Muscle of leg (tissue), 11 donors: Measurements from ENCODE around the gene C2. TPM values are rescaled to one million over a fixed set of nuclear protein-coding genes. Genes with fewer than 3 reads are reported as not detected.

ENCODE experiments used
- DNase-seq: peaks from one replicate; pipeline ENCODE4 v3.0.0; 2013
- H3K27ac ChIP-seq: one replicate; pipeline ENCODE4 v1.5.1; 2013; ENCODE audit warnings: mild to moderate bottlenecking, low read length, control low read depth
- H3K27me3 ChIP-seq: one replicate; pipeline ENCODE4 v1.6.1; 2013; ENCODE audit warnings: low read length; ENCODE audit not compliant: control insufficient read depth, insufficient read depth
- H3K36me3 ChIP-seq: one replicate; pipeline ENCODE4 v1.6.1; 2013; ENCODE audit warnings: low read length; ENCODE audit not compliant: control insufficient read depth, insufficient read depth
- H3K4me1 ChIP-seq: one replicate; pipeline ENCODE4 v1.6.1; 2013; ENCODE audit warnings: low read length; ENCODE audit not compliant: control insufficient read depth, insufficient read depth
- H3K4me3 ChIP-seq: one replicate; pipeline ENCODE4 v1.5.1; 2013; ENCODE audit warnings: low read length, control low read depth
- H3K9me3 ChIP-seq: replicated peaks from 2 replicates; pipeline ENCODE4 v1.6.1; 2013; ENCODE audit warnings: low read depth, low read length; ENCODE audit not compliant: control insufficient read depth
- WGBS: methylation state at CpG from one replicate; pipeline ENCODE4 v1.1.5; 2013; ENCODE audit warnings: missing lambda C conversion rate; ENCODE audit not compliant: insufficient coverage; 5-methylcytosine and 5-hydroxymethylcytosine counted together
- polyA plus RNA-seq, 8 donors: library from polyadenylated mRNA; unstranded; fragments of 120-200 nt; gene quantifications; one replicate each; pipeline versions ENCODE4 v1.2.1 to v1.2.3, GENCODE V29; 2013; ENCODE audit warnings: inconsistent platforms in 1 of 8, low replicate concordance in 1 of 8; ENCODE audit not compliant: insufficient read length in 8 of 8, insufficient read depth in 1 of 8
- total RNA-seq: library from RNA; stranded (reverse); fragments of 120-200 nt; gene quantifications from one replicate; pipeline ENCODE4 v1.2.4, GENCODE V29; 2013

C2 gene
- total and polyA plus RNA-seq, 9 donors, result 3.3 to 9.5 (median 4.9) TPM

DNA sequence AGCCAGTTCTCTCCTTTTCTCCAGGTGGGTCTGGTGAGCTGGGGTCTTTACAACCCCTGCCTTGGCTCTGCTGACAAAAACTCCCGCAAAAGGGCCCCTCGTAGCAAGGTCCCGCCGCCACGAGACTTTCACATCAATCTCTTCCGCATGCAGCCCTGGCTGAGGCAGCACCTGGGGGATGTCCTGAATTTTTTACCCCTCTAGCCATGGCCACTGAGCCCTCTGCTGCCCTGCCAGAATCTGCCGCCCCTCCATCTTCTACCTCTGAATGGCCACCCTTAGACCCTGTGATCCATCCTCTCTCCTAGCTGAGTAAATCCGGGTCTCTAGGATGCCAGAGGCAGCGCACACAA lies 17.6 kb downstream of the C2 start:
- Histone ChIP-seq H3K9me3 (no peaks in the 10 kb centered on the region), H3K27me3 (peaks cover 12% of the 10 kb centered on the region), H3K4me1 (peaks cover 15% of the 10 kb centered on the region), H3K4me3 (no peak overlapping the region), H3K27ac (peak overlapping the region; percentile 44), H3K36me3 (no peaks in the 10 kb centered on the region)
- DNase-seq, result no peak
- WGBS, result 63% methylated on average over 9 of the region's 9 CpGs

- Histone ChIP-seq H3K9me3 (no peaks in the 10 kb centered on the region), H3K4me3 (no peak within 1 kb of the TSS), H3K4me1 (peaks cover 14% of the 10 kb centered on the region), H3K27ac (peak within 1 kb of the TSS; percentile 67), H3K36me3 (peaks cover 1% of the 10 kb centered on the region), H3K27me3 (peaks cover 12% of the 10 kb centered on the region)
- DNase-seq, result peak; percentile 64
- 42% methylated on average over 11 of the region's 11 CpGs for WGBS
These were observed 18.2 kb downstream of the C2 start, which contains the start of gene CFB for GRCh38 chr6:31945507-31946369. Gene CFB, plus strand, starts transcription at chr6:31946095. Its CDS starts 127 bp downstream, at chr6:31946222.

DNA sequence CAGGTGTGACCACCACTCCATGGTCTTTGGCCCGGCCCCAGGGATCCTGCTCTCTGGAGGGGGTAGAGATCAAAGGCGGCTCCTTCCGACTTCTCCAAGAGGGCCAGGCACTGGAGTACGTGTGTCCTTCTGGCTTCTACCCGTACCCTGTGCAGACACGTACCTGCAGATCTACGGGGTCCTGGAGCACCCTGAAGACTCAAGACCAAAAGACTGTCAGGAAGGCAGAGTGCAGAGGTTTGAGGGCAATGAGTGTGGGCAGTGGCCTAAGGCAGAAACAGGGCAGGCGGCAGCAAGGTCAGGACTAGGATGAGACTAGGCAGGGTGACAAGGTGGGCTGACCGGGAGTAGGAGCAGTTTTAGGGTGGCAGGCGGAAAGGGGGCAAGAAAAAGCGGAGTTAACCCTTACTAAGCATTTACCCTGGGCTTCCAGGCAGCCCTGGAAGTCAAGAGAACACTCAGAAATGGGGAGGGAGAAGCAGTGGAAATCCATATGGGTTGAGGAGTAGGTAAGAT lies 18.9 kb downstream of the C2 start:
- WGBS, result 70% methylated on average over 9 of the region's 11 CpGs
- no peak for DNase-seq
- Histone ChIP-seq H3K4me1 (peaks cover 12% of the 10 kb centered on the region), H3K4me3 (no peak overlapping the region), H3K36me3 (peaks cover 8% of the 10 kb centered on the region), H3K27ac (no peak overlapping the region), H3K9me3 (no peaks in the 10 kb centered on the region), H3K27me3 (peaks cover 12% of the 10 kb centered on the region)

- Histone ChIP-seq H3K4me3 (no peak overlapping the region), H3K36me3 (peaks cover 15% of the 10 kb centered on the region), H3K27ac (no peak overlapping the region), H3K27me3 (peaks cover 12% of the 10 kb centered on the region), H3K9me3 (no peaks in the 10 kb centered on the region), H3K4me1 (peaks cover 12% of the 10 kb centered on the region)
- DNase-seq, result no peak
- 84% methylated on average over 22 of the region's 24 CpGs for WGBS
These were observed 19.7 kb downstream of the C2 start for GRCh38 chr6:31947070-31947675.

DNA sequence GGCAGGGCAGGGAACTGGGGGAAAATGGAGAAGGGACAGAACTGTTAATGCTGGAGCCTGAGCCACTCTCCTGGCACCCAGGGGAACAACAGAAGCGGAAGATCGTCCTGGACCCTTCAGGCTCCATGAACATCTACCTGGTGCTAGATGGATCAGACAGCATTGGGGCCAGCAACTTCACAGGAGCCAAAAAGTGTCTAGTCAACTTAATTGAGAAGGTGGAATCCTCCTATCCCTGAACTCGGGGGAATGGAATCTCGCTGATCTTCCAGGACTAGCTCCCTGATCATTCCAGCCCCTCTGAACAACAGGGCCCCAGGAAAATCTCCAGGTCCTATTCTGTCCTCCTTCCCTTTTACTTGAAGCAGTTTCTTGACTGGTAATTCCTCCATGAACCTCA lies 20.3 kb downstream of the C2 start:
- peaks cover 20% of the 10 kb centered on the region for H3K36me3 ChIP-seq
- 78% methylated on average over 4 of the region's 4 CpGs for WGBS

DNA sequence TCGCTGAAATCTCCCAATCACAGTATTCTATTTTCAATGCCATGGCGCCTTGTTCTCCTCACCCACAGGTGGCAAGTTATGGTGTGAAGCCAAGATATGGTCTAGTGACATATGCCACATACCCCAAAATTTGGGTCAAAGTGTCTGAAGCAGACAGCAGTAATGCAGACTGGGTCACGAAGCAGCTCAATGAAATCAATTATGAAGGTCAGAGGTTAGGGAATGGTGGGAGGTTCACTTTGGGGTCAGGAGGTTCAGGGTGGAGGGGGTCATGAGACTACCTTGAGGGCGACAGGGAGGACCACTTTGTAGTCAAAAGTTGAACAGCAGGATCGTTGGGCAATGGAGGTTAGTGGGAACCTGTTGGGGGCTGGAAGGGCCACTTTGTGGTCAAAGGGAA lies 20.8 kb downstream of the C2 start:
- 90% methylated on average over 3 of the region's 5 CpGs for WGBS
- DNase-seq, result no peak
- H3K27me3 ChIP-seq, result peaks cover 8% of the 10 kb centered on the region
- H3K4me3 ChIP-seq, result no peak overlapping the region
- H3K36me3 ChIP-seq, result peaks cover 25% of the 10 kb centered on the region
- peaks cover 12% of the 10 kb centered on the region for H3K4me1 ChIP-seq
- no peaks in the 10 kb centered on the region for H3K9me3 ChIP-seq
- H3K27ac ChIP-seq, result no peak overlapping the region

More for the DNA sequence above, 20.3 kb downstream of the C2 start:
- Histone ChIP-seq H3K4me3 (no peak overlapping the region), H3K27me3 (peaks cover 8% of the 10 kb centered on the region), H3K27ac (no peak overlapping the region), H3K9me3 (no peaks in the 10 kb centered on the region), H3K4me1 (peaks cover 12% of the 10 kb centered on the region)
- DNase-seq, result no peak

DNA sequence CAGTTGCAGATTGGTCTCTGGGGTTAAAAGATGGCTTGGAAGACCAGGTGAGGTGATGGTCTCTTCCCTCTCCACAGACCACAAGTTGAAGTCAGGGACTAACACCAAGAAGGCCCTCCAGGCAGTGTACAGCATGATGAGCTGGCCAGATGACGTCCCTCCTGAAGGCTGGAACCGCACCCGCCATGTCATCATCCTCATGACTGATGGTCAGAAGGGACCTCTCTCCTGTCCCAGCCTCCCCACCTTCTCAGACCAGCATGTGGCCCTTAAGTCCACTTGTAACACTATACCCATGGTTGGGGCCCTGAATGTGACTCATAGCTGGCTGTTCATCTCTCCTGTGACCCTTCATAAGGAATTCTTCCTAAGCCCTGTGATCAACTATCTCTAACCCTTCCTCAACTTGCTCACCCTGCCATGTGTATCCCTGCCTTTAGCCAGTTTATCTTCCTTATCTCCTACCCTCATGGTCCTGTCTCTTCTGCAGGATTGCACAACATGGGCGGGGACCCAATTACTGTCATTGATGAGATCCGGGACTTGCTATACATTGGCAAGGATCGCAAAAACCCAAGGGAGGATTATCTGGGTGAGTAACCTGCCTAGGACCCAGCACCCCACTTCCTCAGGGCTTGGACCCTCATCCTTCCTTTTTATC lies 21.4 kb downstream of the C2 start:
- no peak overlapping the region for H3K27ac ChIP-seq
- peaks cover 8% of the 10 kb centered on the region for H3K27me3 ChIP-seq
- H3K4me3 ChIP-seq, result no peak overlapping the region
- H3K9me3 ChIP-seq, result no peaks in the 10 kb centered on the region
- peaks cover 12% of the 10 kb centered on the region for H3K4me1 ChIP-seq
- peaks cover 31% of the 10 kb centered on the region for H3K36me3 ChIP-seq
- 84% methylated on average over 3 of the region's 6 CpGs for WGBS
- no peak for DNase-seq

GRCh38 chr6:31949926-31950548 lies 22.5 kb downstream of the C2 start:
- H3K36me3 ChIP-seq, result peaks cover 42% of the 10 kb centered on the region
- no peak overlapping the region for H3K27ac ChIP-seq
- H3K27me3 ChIP-seq, result peaks cover 3% of the 10 kb centered on the region
- H3K4me3 ChIP-seq, result no peak overlapping the region
- H3K4me1 ChIP-seq, result peaks cover 12% of the 10 kb centered on the region
- WGBS, result 86% methylated on average over 3 of the region's 7 CpGs
- H3K9me3 ChIP-seq, result no peaks in the 10 kb centered on the region
- no peak for DNase-seq

GRCh38 chr6:31952140-31952805 lies 24.8 kb downstream of the C2 start:
- no peaks in the 10 kb centered on the region for H3K27me3 ChIP-seq
- no peaks in the 10 kb centered on the region for H3K4me1 ChIP-seq
- H3K36me3 ChIP-seq, result peaks cover 61% of the 10 kb centered on the region
- H3K9me3 ChIP-seq, result no peaks in the 10 kb centered on the region
- H3K4me3 ChIP-seq, result no peak overlapping the region
- DNase-seq, result peak; percentile 54
- WGBS, result 80% methylated on average over 2 of the region's 5 CpGs
- H3K27ac ChIP-seq, result no peak overlapping the region
